ENCODE data around the gene PHAF1.

DNA sequence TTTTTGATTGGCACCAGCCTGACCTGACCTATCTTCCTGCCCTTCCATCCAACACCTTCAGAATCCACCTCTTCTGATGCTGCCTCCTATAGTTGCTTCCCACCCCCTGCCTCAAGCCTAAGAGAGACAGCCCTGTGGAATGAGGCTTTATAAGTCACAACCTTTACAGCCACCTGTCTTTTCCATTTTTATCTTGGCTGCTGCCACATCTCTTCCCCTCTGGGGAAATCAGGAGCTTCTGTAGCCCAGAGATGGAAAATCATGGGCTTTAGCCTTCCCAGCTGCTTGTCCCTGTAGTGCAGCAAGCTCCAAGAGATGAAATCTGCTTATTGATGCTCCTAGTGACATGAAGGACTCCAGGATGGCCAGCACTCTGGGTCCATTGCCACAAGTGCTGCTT, 18.7 kb downstream of the PHAF1 start:
- TF ChIP-seq ARNTL (CRISPR knock-in tag; IDR thresholded peaks at IDR 0.05; ENCODE audit: borderline replicate concordance, low read depth) (no peak), ISL1 (CRISPR knock-in tag; IDR thresholded peaks at IDR 0.05) (no peak), OSR1 (CRISPR knock-in tag; IDR thresholded peaks at IDR 0.05) (no peak), RARB (CRISPR knock-in tag; IDR thresholded peaks at IDR 0.05) (no peak), ZNF8 (CRISPR knock-in tag; IDR thresholded peaks at IDR 0.05) (no peak), SNAI2 (CRISPR knock-in tag; IDR thresholded peaks at IDR 0.05) (no peak), PPARA (CRISPR knock-in tag; IDR thresholded peaks at IDR 0.05; ENCODE audit: borderline replicate concordance) (no peak), ZC3H10 (CRISPR knock-in tag; IDR thresholded peaks at IDR 0.05) (no peak)
- TF ChIP-seq, protein P1, sequence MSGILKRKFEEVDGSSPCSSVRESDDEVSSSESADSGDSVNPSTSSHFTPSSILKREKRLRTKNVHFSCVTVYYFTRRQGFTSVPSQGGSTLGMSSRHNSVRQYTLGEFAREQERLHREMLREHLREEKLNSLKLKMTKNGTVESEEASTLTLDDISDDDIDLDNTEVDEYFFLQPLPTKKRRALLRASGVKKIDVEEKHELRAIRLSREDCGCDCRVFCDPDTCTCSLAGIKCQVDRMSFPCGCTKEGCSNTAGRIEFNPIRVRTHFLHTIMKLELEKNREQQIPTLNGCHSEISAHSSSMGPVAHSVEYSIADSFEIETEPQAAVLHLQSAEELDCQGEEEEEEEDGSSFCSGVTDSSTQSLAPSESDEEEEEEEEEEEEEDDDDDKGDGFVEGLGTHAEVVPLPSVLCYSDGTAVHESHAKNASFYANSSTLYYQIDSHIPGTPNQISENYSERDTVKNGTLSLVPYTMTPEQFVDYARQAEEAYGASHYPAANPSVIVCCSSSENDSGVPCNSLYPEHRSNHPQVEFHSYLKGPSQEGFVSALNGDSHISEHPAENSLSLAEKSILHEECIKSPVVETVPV (CRISPR knock-in tag; IDR thresholded peaks at IDR 0.05): no peak
- TF ChIP-seq, protein P2, sequence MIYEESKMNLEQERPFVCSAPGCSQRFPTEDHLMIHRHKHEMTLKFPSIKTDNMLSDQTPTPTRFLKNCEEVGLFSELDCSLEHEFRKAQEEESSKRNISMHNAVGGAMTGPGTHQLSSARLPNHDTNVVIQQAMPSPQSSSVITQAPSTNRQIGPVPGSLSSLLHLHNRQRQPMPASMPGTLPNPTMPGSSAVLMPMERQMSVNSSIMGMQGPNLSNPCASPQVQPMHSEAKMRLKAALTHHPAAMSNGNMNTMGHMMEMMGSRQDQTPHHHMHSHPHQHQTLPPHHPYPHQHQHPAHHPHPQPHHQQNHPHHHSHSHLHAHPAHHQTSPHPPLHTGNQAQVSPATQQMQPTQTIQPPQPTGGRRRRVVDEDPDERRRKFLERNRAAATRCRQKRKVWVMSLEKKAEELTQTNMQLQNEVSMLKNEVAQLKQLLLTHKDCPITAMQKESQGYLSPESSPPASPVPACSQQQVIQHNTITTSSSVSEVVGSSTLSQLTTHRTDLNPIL (CRISPR knock-in tag; IDR thresholded peaks at IDR 0.05; ENCODE audit: low read depth): no peak
- TF ChIP-seq, protein P3, sequence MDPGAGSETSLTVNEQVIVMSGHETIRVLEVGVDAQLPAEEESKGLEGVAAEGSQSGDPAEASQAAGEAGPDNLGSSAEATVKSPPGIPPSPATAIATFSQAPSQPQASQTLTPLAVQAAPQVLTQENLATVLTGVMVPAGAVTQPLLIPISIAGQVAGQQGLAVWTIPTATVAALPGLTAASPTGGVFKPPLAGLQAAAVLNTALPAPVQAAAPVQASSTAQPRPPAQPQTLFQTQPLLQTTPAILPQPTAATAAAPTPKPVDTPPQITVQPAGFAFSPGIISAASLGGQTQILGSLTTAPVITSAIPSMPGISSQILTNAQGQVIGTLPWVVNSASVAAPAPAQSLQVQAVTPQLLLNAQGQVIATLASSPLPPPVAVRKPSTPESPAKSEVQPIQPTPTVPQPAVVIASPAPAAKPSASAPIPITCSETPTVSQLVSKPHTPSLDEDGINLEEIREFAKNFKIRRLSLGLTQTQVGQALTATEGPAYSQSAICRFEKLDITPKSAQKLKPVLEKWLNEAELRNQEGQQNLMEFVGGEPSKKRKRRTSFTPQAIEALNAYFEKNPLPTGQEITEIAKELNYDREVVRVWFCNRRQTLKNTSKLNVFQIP (CRISPR knock-in tag; IDR thresholded peaks at IDR 0.05; ENCODE audit: borderline replicate concordance, low read depth): no peak
